Gastroesophageal sphincter (tissue), 4 donors: ENCODE measurements around the gene ZNF155. TPM values are rescaled to one million over a fixed set of nuclear protein-coding genes. Genes with fewer than 3 reads are reported as not detected.

Experiments used
- ATAC-seq: fragments of 150-250 bp; one replicate; pipeline ENCODE4 v1.9.1; 2016; ENCODE audit warnings: mild to moderate bottlenecking, moderate library complexity
- H3K27ac ChIP-seq, 4 donors: fragments of 200-600 bp; sonication (generic) in 3 of 4; 1 replicate in 3 of 4; 2 replicates in 1 of 4; pipeline ENCODE4 v1.5.1; 2016 to 2019
- H3K27me3 ChIP-seq: fragments of 200-600 bp; sonication (generic); one replicate; pipeline ENCODE4 v1.5.1; 2019
- H3K36me3 ChIP-seq, 2 donors: fragments of 200-600 bp; sonication (generic); one replicate each; pipeline ENCODE4 v1.5.1; 2019; ENCODE audit warnings: control low read depth in 1 of 2
- H3K4me1 ChIP-seq, 3 donors: fragments of 200-600 bp; sonication (generic); 1 replicate in 2 of 3; 2 replicates in 1 of 3; pipeline ENCODE4 v1.5.1; 2016 to 2019; ENCODE audit warnings: control low read depth in 2 of 3
- H3K4me3 ChIP-seq, 2 donors: fragments of 200-600 bp; sonication (generic); one replicate each; pipeline ENCODE4 v1.5.1; 2019; ENCODE audit warnings: mild to moderate bottlenecking in 1 of 2, moderate library complexity in 1 of 2
- H3K9me3 ChIP-seq, 3 donors: fragments of 200-600 bp; sonication (generic); one replicate each; pipeline ENCODE4 v1.5.1; 2017 to 2019; ENCODE audit warnings: control low read depth in 2 of 3
- EP300 ChIP-seq: sonication (generic); formaldehyde crosslinking; IDR thresholded peaks from one replicate; pipeline ENCODE4 v1.6.1; 2017; ENCODE audit warnings: antibody characterized with exemption, mild to moderate bottlenecking
- POLR2A ChIP-seq, 2 donors: fragments of 450-650 bp; IDR thresholded peaks; one replicate each; pipeline ENCODE4 v1.6.1; 2017; ENCODE audit warnings: antibody characterized with exemption in 2 of 2, mild to moderate bottlenecking in 2 of 2, moderate library complexity in 1 of 2
- POLR2AphosphoS5 ChIP-seq: sonication (generic); formaldehyde crosslinking; IDR thresholded peaks from one replicate; pipeline ENCODE4 v1.6.1; 2017; ENCODE audit warnings: antibody characterized with exemption
- WGBS, 2 donors: methylation state at CpG; one replicate each; pipeline ENCODE4 v1.1.5; 2018; ENCODE audit warnings: low coverage in 1 of 2; 5-methylcytosine and 5-hydroxymethylcytosine counted together
- small RNA-seq, 4 donors: library from RNA; depleted of rRNA; stranded (forward); fragments of <200 nt; gene quantifications; one replicate each; pipeline ENCODE3, GENCODE V24; 2016
- total RNA-seq, 4 donors: library from RNA; depleted of rRNA; stranded (reverse); fragments of >200 nt; gene quantifications; one replicate each; pipeline ENCODE4 v1.1.0, GENCODE V29; 2016
- TF ChIP-seq, protein P1 (sequence below), 4 experiments: fragments of 200-600 bp in 2 of 4; fragments of 450-650 bp in 2 of 4; sonication (generic) in 1 of 4; IDR thresholded peaks; one replicate each; pipeline ENCODE4 v1.5.1; 2017 to 2019; ENCODE audit warnings: antibody characterized with exemption in 4 of 4, mild to moderate bottlenecking in 2 of 4, moderate library complexity in 2 of 4

Gene ZNF155
- total RNA-seq, 4 donors from 2014 or later: 6.2 to 6.9 (median 6.4) TPM

DNA sequence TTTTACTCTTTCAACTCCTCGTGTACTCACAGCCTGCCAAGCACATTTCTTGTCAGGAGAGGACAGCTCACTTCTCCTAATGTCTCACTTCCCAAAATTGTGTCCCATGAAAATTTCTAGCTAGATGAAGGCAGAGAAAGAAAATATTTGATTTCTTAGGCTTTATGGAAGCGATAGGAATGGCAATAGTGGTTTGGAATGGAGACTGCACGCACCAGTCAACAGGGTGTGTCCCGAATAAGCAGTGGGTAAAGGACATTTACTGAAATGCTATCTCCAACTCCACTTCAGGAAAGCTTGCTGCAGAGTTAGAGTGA, 40.9 kb downstream of the ZNF155 start:
- no peak for ATAC-seq
- TF ChIP-seq POLR2A (IDR thresholded peaks at IDR 0.05): no peak
- TF ChIP-seq, protein P1, sequence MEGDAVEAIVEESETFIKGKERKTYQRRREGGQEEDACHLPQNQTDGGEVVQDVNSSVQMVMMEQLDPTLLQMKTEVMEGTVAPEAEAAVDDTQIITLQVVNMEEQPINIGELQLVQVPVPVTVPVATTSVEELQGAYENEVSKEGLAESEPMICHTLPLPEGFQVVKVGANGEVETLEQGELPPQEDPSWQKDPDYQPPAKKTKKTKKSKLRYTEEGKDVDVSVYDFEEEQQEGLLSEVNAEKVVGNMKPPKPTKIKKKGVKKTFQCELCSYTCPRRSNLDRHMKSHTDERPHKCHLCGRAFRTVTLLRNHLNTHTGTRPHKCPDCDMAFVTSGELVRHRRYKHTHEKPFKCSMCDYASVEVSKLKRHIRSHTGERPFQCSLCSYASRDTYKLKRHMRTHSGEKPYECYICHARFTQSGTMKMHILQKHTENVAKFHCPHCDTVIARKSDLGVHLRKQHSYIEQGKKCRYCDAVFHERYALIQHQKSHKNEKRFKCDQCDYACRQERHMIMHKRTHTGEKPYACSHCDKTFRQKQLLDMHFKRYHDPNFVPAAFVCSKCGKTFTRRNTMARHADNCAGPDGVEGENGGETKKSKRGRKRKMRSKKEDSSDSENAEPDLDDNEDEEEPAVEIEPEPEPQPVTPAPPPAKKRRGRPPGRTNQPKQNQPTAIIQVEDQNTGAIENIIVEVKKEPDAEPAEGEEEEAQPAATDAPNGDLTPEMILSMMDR (IDR thresholded peaks at IDR 0.05): no peak
- TF ChIP-seq POLR2AphosphoS5: no peak
- no peak for TF ChIP-seq EP300
- peak overlapping the region in 3 of 4 donors; percentile 60 to 79 (median 69) for H3K27ac ChIP-seq
- H3K4me3 ChIP-seq: peak overlapping the region; percentile 70 to 77
- peaks cover 0 to 15% (median 3%) of the 10 kb centered on the region in 3 donors for H3K4me1 ChIP-seq
- H3K36me3 ChIP-seq: peaks cover 17 to 34% of the 10 kb centered on the region in 2 donors
- 34 to 42% methylated on average over 3 to 4 of the region's 4 CpGs for WGBS, 2 donors
- H3K9me3 ChIP-seq: peaks cover 0 to 30% (median 0%) of the 10 kb centered on the region in 3 donors
- H3K27me3 ChIP-seq: no peaks in the 10 kb centered on the region

- Histone ChIP-seq H3K9me3 (peaks cover 0 to 35% (median 0%) of the 10 kb centered on the region in 3 donors), H3K36me3 (peaks cover 17 to 39% of the 10 kb centered on the region in 2 donors), H3K4me3 (peak within 1 kb of the TSS; percentile 70 to 77), H3K27ac (peak within 1 kb of the TSS in 3 of 4 donors; percentile 60 to 79 (median 69)), H3K27me3 (no peaks in the 10 kb centered on the region), H3K4me1 (peaks cover 0 to 15% (median 3%) of the 10 kb centered on the region in 3 donors)
- TF ChIP-seq POLR2AphosphoS5 (peak; percentile 26), EP300 (no peak)
- ATAC-seq: peak; percentile 91
- 0 to 3% methylated on average over 16 to 25 of the region's 37 CpGs for WGBS, 2 donors
These were observed 41.4 kb downstream of the ZNF155 start, which contains the start of gene ZNF222 for GRCh38 chr19:44025217-44025936. TSS of gene ZNF222 (plus strand) at chr19:44025379. CDS start at chr19:44025437, 58 bp downstream.

GRCh38 chr19:44026622-44027021, 42.6 kb downstream of the ZNF155 start:
- Histone ChIP-seq H3K36me3 (peaks cover 19 to 52% of the 10 kb centered on the region in 2 donors), H3K27me3 (no peaks in the 10 kb centered on the region), H3K4me1 (peaks cover 0 to 15% (median 3%) of the 10 kb centered on the region in 3 donors), H3K9me3 (peaks cover 0 to 47% (median 2%) of the 10 kb centered on the region in 3 donors), H3K4me3 (no peak overlapping the region), H3K27ac (no peak overlapping the region)
- WGBS, 2 donors: no CpG with 5 or more reads among the region's 6 CpGs
- ATAC-seq: no peak
- TF ChIP-seq, protein P1 (IDR thresholded peaks at IDR 0.05): no peak
- TF ChIP-seq POLR2AphosphoS5 (no peak), POLR2A (IDR thresholded peaks at IDR 0.05) (no peak), EP300 (no peak)

DNA sequence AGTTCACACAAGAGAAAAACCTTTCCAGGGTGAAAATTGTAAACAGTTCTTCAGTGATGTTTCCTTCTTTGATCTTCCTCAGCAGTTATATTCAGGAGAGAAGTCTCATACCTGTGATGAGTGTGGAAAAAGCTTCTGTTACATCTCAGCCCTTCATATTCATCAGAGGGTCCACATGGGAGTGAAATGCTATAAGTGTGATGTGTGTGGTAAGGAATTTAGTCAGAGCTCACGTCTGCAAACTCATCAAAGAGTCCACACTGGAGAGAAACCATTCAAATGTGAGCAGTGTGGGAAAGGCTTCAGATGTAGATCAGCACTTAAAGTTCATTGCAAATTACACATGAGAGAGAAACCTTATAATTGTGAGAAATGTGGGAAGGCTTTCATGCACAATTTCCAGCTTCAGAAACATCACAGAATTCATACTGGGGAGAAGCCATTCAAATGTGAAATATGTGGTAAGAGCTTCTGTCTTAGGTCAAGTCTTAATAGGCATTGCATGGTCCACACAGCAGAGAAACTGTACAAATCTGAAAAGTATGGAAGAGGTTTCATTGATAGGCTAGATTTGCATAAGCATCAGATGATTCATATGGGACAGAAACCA, 48.1 kb downstream of the ZNF155 start:
- Histone ChIP-seq H3K4me3 (no peak overlapping the region), H3K9me3 (peaks cover 0 to 100% (median 6%) of the 10 kb centered on the region in 3 donors), H3K27me3 (no peaks in the 10 kb centered on the region), H3K27ac (no peak overlapping the region), H3K4me1 (no peaks in the 10 kb centered on the region), H3K36me3 (peaks cover 26 to 68% of the 10 kb centered on the region in 2 donors)
- 88% methylated on average over 1 of the region's 1 CpG; no CpG with 5 or more reads in 1 of the 2 donors for WGBS, 2 donors
- TF ChIP-seq, protein P1 (IDR thresholded peaks at IDR 0.05): no peak
- TF ChIP-seq EP300 (no peak), POLR2AphosphoS5 (no peak), POLR2A (IDR thresholded peaks at IDR 0.05) (no peak)
- no peak for ATAC-seq

GRCh38 chr19:44042147-44042546, 58.2 kb downstream of the ZNF155 start:
- Histone ChIP-seq H3K36me3 (no peaks in the 10 kb centered on the region), H3K4me3 (no peak overlapping the region), H3K4me1 (no peaks in the 10 kb centered on the region), H3K27ac (no peak overlapping the region), H3K27me3 (peaks cover 12% of the 10 kb centered on the region), H3K9me3 (peaks cover 0 to 62% (median 0%) of the 10 kb centered on the region in 3 donors)
- no peak for ATAC-seq
- 61 to 71% methylated on average over 2 of the region's 2 CpGs for WGBS, 2 donors
- TF ChIP-seq POLR2AphosphoS5 (no peak), EP300 (no peak), POLR2A (IDR thresholded peaks at IDR 0.05) (no peak)
- TF ChIP-seq, protein P1 (IDR thresholded peaks at IDR 0.05): no peak

Small RNAs within 50 kb of the gene (small RNA-seq; reads per million reads assigned to genes)
- 0 reads per million in 4 donors for gene AC006213.5

Other genes starting within 250 kb of the ZNF155 start
- 10 to 100 TPM in 3 of 4 donors, 1 to 10 TPM in 1; 8.9 to 25.9 (median 17.9) TPM for gene SMG9, start 229.2 kb upstream of the ZNF155 start, total RNA-seq
- gene KCNN4, start 203.2 kb upstream of the ZNF155 start, total RNA-seq: 1 to 10 TPM; 1.8 to 7.1 (median 3.4) TPM
- 1 to 10 TPM; 3.1 to 9.8 (median 5.2) TPM for gene LYPD5, start 181.7 kb upstream of the ZNF155 start, total RNA-seq
- 10 to 100 TPM in 3 of 4 donors, 1 to 10 TPM in 1; 9.6 to 11.4 (median 10.5) TPM for gene ZNF283, start 156.9 kb upstream of the ZNF155 start, total RNA-seq
- 1 to 10 TPM; 2.3 to 5.0 (median 3.9) TPM for gene ZNF404, start 100.2 kb upstream of the ZNF155 start, total RNA-seq
- 10 to 100 TPM in 3 of 4 donors, 1 to 10 TPM in 1; 9.7 to 16.7 (median 12.0) TPM for gene ZNF45, start 48.9 kb upstream of the ZNF155 start, total RNA-seq
- gene ZNF221, start 33.0 kb upstream of the ZNF155 start, total RNA-seq: 10 to 100 TPM in 1 of 4 donors, 1 to 10 TPM in 3; 4.2 to 14.3 (median 6.2) TPM
- 1 to 10 TPM; 2.8 to 6.1 (median 3.7) TPM for gene ZNF230, start 18.8 kb downstream of the ZNF155 start, total RNA-seq
- gene ZNF222, start 41.2 kb downstream of the ZNF155 start, total RNA-seq: 1 to 10 TPM; 2.0 to 4.9 (median 2.5) TPM
- 1 to 10 TPM; 2.3 to 5.5 (median 4.4) TPM for gene ZNF223, start 67.8 kb downstream of the ZNF155 start, total RNA-seq
- gene ZNF284, start 88.0 kb downstream of the ZNF155 start, total RNA-seq: 1 to 10 TPM; 2.0 to 2.5 (median 2.4) TPM
- gene ZNF224, start 110.2 kb downstream of the ZNF155 start, total RNA-seq: 10 to 100 TPM; 12.5 to 33.0 (median 16.8) TPM
- 1 to 10 TPM; 4.3 to 4.5 (median 4.4) TPM for gene ZNF225, start 129.2 kb downstream of the ZNF155 start, total RNA-seq
- gene ZNF234, start 157.4 kb downstream of the ZNF155 start, total RNA-seq: 1 to 10 TPM; 6.7 to 9.3 (median 7.1) TPM
- 10 to 100 TPM; 14.7 to 28.2 (median 20.5) TPM for gene ZNF226, start 180.9 kb downstream of the ZNF155 start, total RNA-seq
- 10 to 100 TPM; 10.6 to 19.3 (median 14.7) TPM for gene ZNF227, start 228.3 kb downstream of the ZNF155 start, total RNA-seq